Subcutaneous abdominal adipose tissue (tissue), 5 donors: ENCODE data around the gene COQ10B.

ENCODE experiments used
- H3K27ac ChIP-seq: one replicate; pipeline ENCODE4 v1.7.0; 2013; ENCODE audit warnings: low read depth, mild to moderate bottlenecking, inconsistent platforms, low read length, moderate library complexity
- H3K27me3 ChIP-seq, 5 donors: one replicate each; pipeline ENCODE4 v1.7.0; 2013; ENCODE audit warnings: low read length in 5 of 5, inconsistent platforms in 1 of 5; ENCODE audit not compliant: control insufficient read depth in 5 of 5, insufficient read depth in 4 of 5
- H3K36me3 ChIP-seq, 5 donors: one replicate each; pipeline ENCODE4 v1.7.0; 2013; ENCODE audit warnings: low read length in 5 of 5; ENCODE audit not compliant: control insufficient read depth in 5 of 5, insufficient read depth in 5 of 5
- H3K4me1 ChIP-seq, 5 donors: one replicate each; pipeline ENCODE4 v1.7.0; 2013; ENCODE audit warnings: low read length in 5 of 5, mild to moderate bottlenecking in 3 of 5, moderate library complexity in 1 of 5; ENCODE audit not compliant: control insufficient read depth in 5 of 5, insufficient read depth in 5 of 5
- H3K4me3 ChIP-seq, 5 donors: one replicate each; pipeline ENCODE4 v1.7.0; 2013; ENCODE audit warnings: low read length in 5 of 5, low read depth in 1 of 5
- H3K9ac ChIP-seq, 5 donors: one replicate each; pipeline ENCODE4 v1.7.0; 2013; ENCODE audit warnings: low read length in 5 of 5, mild to moderate bottlenecking in 4 of 5, moderate library complexity in 3 of 5
- H3K9me3 ChIP-seq, 5 donors: one replicate each; pipeline ENCODE4 v1.7.0; 2013; ENCODE audit warnings: low read length in 5 of 5; ENCODE audit not compliant: control insufficient read depth in 5 of 5
- donor health status: healthy.
- donor health status: healthy.
- donor health status: healthy.
- donor health status: healthy.
- donor health status: healthy.

Gene COQ10B

DNA sequence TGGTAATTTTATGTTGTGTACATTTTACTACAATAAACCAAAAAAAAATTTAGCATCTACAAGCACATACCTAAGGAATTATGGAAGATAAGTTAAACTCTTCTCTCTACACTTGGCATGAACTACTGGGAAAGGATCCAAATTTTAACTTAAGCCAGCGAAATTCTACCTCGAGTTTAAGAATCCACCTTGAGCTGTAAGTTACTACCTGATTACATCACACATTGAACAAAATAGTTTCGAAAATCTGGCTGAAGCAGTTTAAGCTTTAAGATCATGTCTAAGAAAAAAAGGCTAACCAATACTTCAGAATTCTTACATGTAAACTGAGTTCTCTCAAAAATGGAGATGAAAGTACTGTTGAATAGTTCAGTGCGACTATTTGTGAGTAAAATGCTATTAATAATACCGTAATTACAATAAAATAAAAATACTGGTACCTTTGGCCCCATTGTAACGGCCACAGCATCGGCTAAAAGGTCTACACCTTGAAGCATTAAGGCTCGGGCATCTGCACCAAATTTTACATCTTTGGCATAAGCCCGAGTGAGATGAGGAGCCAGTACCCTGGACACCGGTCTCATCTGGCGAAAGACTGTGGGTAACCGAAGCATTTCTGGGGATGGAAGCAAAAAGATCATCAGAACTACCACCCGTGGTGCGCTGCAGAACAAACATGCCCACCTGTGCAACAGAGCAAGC, 45.0 kb downstream of the COQ10B start:
- Histone ChIP-seq H3K4me1 (peaks cover 2 to 38% (median 36%) of the 10 kb centered on the region in 5 donors), H3K36me3 (peaks cover 24 to 47% (median 36%) of the 10 kb centered on the region in 5 donors)

GRCh38 chr2:197498937-197499593, 45.7 kb downstream of the COQ10B start:
- Histone ChIP-seq H3K9me3 (no peaks in the 10 kb centered on the region), H3K27me3 (no peaks in the 10 kb centered on the region), H3K27ac (peak overlapping the region; percentile 96), H3K4me3 (peak overlapping the region; percentile 67 to 89 (median 85)), H3K9ac (peak overlapping the region; percentile 86 to 93 (median 89)), H3K4me1 (peaks cover 2 to 38% (median 36%) of the 10 kb centered on the region in 5 donors), H3K36me3 (peaks cover 22 to 47% (median 35%) of the 10 kb centered on the region in 5 donors)

More for the DNA sequence above, 45.0 kb downstream of the COQ10B start:
- Histone ChIP-seq H3K4me3 (peak overlapping the region; percentile 67 to 89 (median 85)), H3K9ac (peak overlapping the region; percentile 86 to 93 (median 89)), H3K9me3 (no peaks in the 10 kb centered on the region), H3K27ac (peak overlapping the region; percentile 96), H3K27me3 (no peaks in the 10 kb centered on the region)

GRCh38 chr2:197499594-197500502, 46.5 kb downstream of the COQ10B start, which contains the start of the genes HSPD1 and HSPE1:
HSPD1 (minus strand) TSS chr2:197499840; CDS start chr2:197498848, 992 bp downstream.
HSPE1 (plus strand) TSS chr2:197500379; CDS start chr2:197500437, 58 bp downstream.
- peak within 1 kb of the TSS; percentile 96 for H3K27ac ChIP-seq
- peak within 1 kb of the TSS; percentile 67 to 91 (median 89) for H3K4me3 ChIP-seq
- peaks cover 14 to 47% (median 37%) of the 10 kb centered on the region in 5 donors for H3K36me3 ChIP-seq
- H3K9me3 ChIP-seq = no peaks in the 10 kb centered on the region
- H3K4me1 ChIP-seq = peaks cover 2 to 38% (median 36%) of the 10 kb centered on the region in 5 donors
- no peaks in the 10 kb centered on the region for H3K27me3 ChIP-seq
- peak within 1 kb of the TSS; percentile 86 to 99 (median 97) for H3K9ac ChIP-seq

GRCh38 chr2:197500503-197501131, 47.3 kb downstream of the COQ10B start:
- H3K27ac ChIP-seq = peak overlapping the region; percentile 96
- peak overlapping the region; percentile 86 to 99 (median 97) for H3K9ac ChIP-seq
- H3K4me3 ChIP-seq = peak overlapping the region; percentile 67 to 91 (median 84)
- H3K4me1 ChIP-seq = peaks cover 2 to 38% (median 36%) of the 10 kb centered on the region in 5 donors
- H3K9me3 ChIP-seq = no peaks in the 10 kb centered on the region
- peaks cover 9 to 39% (median 31%) of the 10 kb centered on the region in 5 donors for H3K36me3 ChIP-seq
- H3K27me3 ChIP-seq = no peaks in the 10 kb centered on the region

DNA sequence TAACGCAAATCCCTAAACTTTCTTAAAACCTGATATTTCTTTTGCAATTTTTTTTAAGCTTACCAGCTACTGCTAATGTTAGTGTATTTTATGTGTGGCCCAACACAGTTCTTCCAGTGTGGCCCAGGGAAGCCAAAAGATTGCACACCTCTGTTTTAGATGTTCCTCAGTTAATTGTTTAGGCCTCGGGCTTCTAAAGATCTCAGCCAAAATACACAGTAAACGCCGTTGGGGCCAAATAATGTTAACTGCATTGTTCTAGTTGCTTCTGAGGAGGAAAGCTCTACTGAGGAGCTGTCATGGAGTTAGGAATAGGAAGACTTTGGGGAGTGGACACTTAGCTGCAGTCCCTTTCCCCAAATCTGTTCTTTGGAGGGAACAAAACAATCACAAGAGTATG, 48.8 kb downstream of the COQ10B start:
- H3K9ac ChIP-seq = peak overlapping the region in 4 of 5 donors; percentile 1 to 26 (median 4)
- no peaks in the 10 kb centered on the region for H3K27me3 ChIP-seq
- peaks cover 3 to 23% (median 16%) of the 10 kb centered on the region in 5 donors for H3K36me3 ChIP-seq
- no peak overlapping the region for H3K4me3 ChIP-seq
- peak overlapping the region; percentile 96 for H3K27ac ChIP-seq
- H3K9me3 ChIP-seq = no peaks in the 10 kb centered on the region
- H3K4me1 ChIP-seq = peaks cover 2 to 38% (median 33%) of the 10 kb centered on the region in 5 donors

DNA sequence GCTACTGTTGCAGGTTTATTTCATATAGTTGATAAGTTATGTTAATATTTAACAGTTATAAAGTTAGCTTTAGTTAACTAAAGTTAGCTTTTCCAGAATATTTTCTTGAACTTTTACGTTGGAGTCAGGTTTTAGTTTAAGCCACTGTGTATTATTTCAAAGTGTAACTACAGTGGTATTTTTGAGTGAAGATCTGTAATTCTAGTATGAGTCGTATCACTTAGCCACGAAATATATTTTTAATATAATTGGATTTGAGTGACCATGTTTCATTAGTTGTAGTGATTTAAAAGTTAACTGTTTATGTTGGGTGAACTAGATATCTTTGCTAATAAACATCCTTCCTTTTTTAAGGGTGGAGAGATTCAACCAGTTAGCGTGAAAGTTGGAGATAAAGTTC, 49.3 kb downstream of the COQ10B start:
- Histone ChIP-seq H3K4me3 (no peak overlapping the region), H3K4me1 (peaks cover 2 to 36% (median 31%) of the 10 kb centered on the region in 5 donors), H3K27me3 (no peaks in the 10 kb centered on the region), H3K27ac (peak overlapping the region; percentile 96), H3K36me3 (peaks cover 3 to 21% (median 14%) of the 10 kb centered on the region in 5 donors), H3K9ac (peak overlapping the region in 1 of 5 donors; percentile 6), H3K9me3 (no peaks in the 10 kb centered on the region)

GRCh38 chr2:197504000-197504399, 50.6 kb downstream of the COQ10B start:
- H3K27ac ChIP-seq = no peak overlapping the region
- H3K27me3 ChIP-seq = no peaks in the 10 kb centered on the region
- H3K9me3 ChIP-seq = no peaks in the 10 kb centered on the region
- H3K36me3 ChIP-seq = peaks cover 3 to 21% (median 14%) of the 10 kb centered on the region in 5 donors
- no peak overlapping the region for H3K9ac ChIP-seq
- H3K4me1 ChIP-seq = peaks cover 2 to 23% (median 18%) of the 10 kb centered on the region in 5 donors
- H3K4me3 ChIP-seq = no peak overlapping the region

DNA sequence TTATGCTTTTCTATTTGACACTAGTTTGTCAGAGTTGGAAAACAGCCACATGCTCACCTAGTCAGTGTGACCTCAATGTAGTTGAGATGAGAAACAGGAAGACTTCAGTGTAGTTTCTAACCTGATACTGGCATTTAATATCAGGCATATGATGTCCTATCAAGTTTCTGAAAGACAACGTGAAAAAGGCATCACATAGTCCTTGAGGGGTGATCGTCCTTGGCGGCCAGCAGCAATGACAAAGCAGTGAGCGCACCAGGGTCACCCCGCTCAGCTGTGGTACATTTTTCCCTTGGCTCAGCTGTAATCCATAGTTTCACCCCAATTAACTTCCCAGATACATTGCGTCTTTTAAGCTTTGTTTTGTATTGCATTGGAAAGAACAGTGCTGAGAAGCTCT, 51.2 kb downstream of the COQ10B start:
- Histone ChIP-seq H3K36me3 (peaks cover 3 to 21% (median 14%) of the 10 kb centered on the region in 5 donors), H3K27me3 (no peaks in the 10 kb centered on the region), H3K9ac (no peak overlapping the region), H3K4me1 (peaks cover 2 to 19% (median 17%) of the 10 kb centered on the region in 5 donors), H3K27ac (no peak overlapping the region), H3K4me3 (no peak overlapping the region), H3K9me3 (no peaks in the 10 kb centered on the region)

DNA sequence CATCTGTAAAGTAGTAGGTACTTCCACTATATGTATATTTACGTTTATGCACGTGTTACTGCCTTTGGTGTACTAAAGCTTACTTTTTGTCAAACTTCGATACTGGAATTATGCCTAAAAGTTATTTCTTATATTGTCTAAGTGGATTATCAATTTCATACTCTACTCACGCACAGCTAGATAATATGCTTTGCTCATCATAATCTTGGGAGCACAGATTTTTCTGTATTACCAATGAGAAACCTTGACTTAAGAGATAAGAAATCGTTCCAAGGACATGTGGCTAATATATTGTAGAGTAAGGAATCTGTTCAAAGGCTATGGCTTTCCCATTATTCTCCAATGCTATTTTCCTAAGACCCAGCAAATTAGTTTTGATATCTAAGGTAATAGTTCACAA, 53.3 kb downstream of the COQ10B start:
- Histone ChIP-seq H3K27ac (no peak overlapping the region), H3K4me3 (no peak overlapping the region), H3K9ac (no peak overlapping the region), H3K27me3 (no peaks in the 10 kb centered on the region), H3K36me3 (peaks cover 3 to 21% (median 14%) of the 10 kb centered on the region in 5 donors), H3K4me1 (peaks cover 0 to 10% (median 8%) of the 10 kb centered on the region in 5 donors), H3K9me3 (no peaks in the 10 kb centered on the region)
